HG03354 (cell line): ENCODE data around the gene PYCR2.

ENCODE experiments used
- ATAC-seq: cut with Tn5 transposase; IDR thresholded peaks from one replicate; pipeline ENCODE4 v1.9.1; 2021; ENCODE audit warnings: mild to moderate bottlenecking; ENCODE audit not compliant: unreplicated experiment, poor library complexity, severe bottlenecking

PYCR2 gene

GRCh38 chr1:225926551-225927113 lies 2.6 kb upstream of the PYCR2 start:
- ATAC-seq: no peak

- ATAC-seq: no peak
Observed at GRCh38 chr1:225923381-225923691, 714 bp downstream of the PYCR2 start.

GRCh38 chr1:225921734-225922709 lies 2.0 kb downstream of the PYCR2 start:
- ATAC-seq: no peak

- ATAC-seq: no peak
Observed at GRCh38 chr1:225919906-225920305, 4.1 kb downstream of the PYCR2 start.

- no peak for ATAC-seq
Observed at GRCh38 chr1:225918280-225918679, 5.8 kb downstream of the PYCR2 start.

- ATAC-seq: no peak
Observed at GRCh38 chr1:225917536-225917935, 6.5 kb downstream of the PYCR2 start.

GRCh38 chr1:225917101-225917500 lies 6.9 kb downstream of the PYCR2 start:
- no peak for ATAC-seq

GRCh38 chr1:225915538-225915991 lies 8.5 kb downstream of the PYCR2 start:
- no peak for ATAC-seq

- no peak for ATAC-seq
Observed at GRCh38 chr1:225914947-225915346, 9.1 kb downstream of the PYCR2 start.

GRCh38 chr1:225914391-225914790 lies 9.7 kb downstream of the PYCR2 start:
- ATAC-seq: no peak

- peak; percentile 89 for ATAC-seq
Observed at GRCh38 chr1:225911191-225912130, 12.6 kb downstream of the PYCR2 start.

- ATAC-seq: no peak
Observed at GRCh38 chr1:225909477-225909876, 14.6 kb downstream of the PYCR2 start.

- ATAC-seq: no peak
Observed at GRCh38 chr1:225908773-225909172, 15.3 kb downstream of the PYCR2 start.

GRCh38 chr1:225908013-225908640 lies 15.9 kb downstream of the PYCR2 start:
- no peak for ATAC-seq

- ATAC-seq: no peak
Observed at GRCh38 chr1:225907341-225907740, 16.7 kb downstream of the PYCR2 start.

GRCh38 chr1:225906467-225906866 lies 17.6 kb downstream of the PYCR2 start:
- no peak for ATAC-seq

GRCh38 chr1:225903623-225904022 lies 20.4 kb downstream of the PYCR2 start:
- no peak for ATAC-seq

- no peak for ATAC-seq
Observed at GRCh38 chr1:225899044-225899925, 24.8 kb downstream of the PYCR2 start.
